Measurements from ENCODE around the gene DENND1B. TPM values are rescaled to one million over a fixed set of nuclear protein-coding genes. Genes with fewer than 3 reads are reported as not detected.
"Not testable (repeated sequence)": the region's sequence is repeated elsewhere in the genome, so short reads cannot be mapped to it uniquely, and the experiment has no call there.

The DENND1B gene
- total and polyA plus RNA-seq, 2 experiments from 2014 or later = 3.7 to 18.6 TPM

GRCh38 chr1:197763769-197764168 is 11.5 kb downstream of the DENND1B start:
- DNase-seq (ENCODE audit: low spot score) = no peak
- no peaks in the 10 kb centered on the region for H3K4me1 ChIP-seq (ENCODE audit: insufficient read depth)
- peaks cover 14% of the 10 kb centered on the region for H3K79me2 ChIP-seq
- H4K20me1 ChIP-seq (ENCODE audit: insufficient read depth, poor library complexity, severe bottlenecking) = no peaks in the 10 kb centered on the region
- H3K27me3 ChIP-seq = no peaks in the 10 kb centered on the region
- no peak overlapping the region for H3K27ac ChIP-seq
- no peaks in the 10 kb centered on the region for H3K9me2 ChIP-seq (replicated peaks; ENCODE audit: insufficient read depth)
- no peak overlapping the region for H2AFZ ChIP-seq
- no peaks in the 10 kb centered on the region for H3K36me3 ChIP-seq (replicated peaks; ENCODE audit: insufficient read depth, low read depth)
- no peaks in the 10 kb centered on the region for H3K9me3 ChIP-seq (ENCODE audit: low read depth)
- TF ChIP-seq EZH2phosphoT487 (IDR thresholded peaks at IDR 0.05; ENCODE audit: low read depth, severe bottlenecking, unreplicated experiment) = no peak
- no peak for TF ChIP-seq CTCF (IDR thresholded peaks at IDR 0.05; ENCODE audit: poor library complexity)
- no peak for TF ChIP-seq EZH2 (IDR thresholded peaks at IDR 0.05; ENCODE audit: borderline replicate concordance)
- 58% methylated on average over 4 of the region's 4 CpGs for WGBS (ENCODE audit: low lambda C conversion rate, missing lambda C conversion rate)
- no peak overlapping the region for H3K4me2 ChIP-seq
- H3K4me3 ChIP-seq = no peak overlapping the region

- no peak overlapping the region for H3K4me2 ChIP-seq
- no peak for DNase-seq (ENCODE audit: low spot score)
- TF ChIP-seq CTCF (IDR thresholded peaks at IDR 0.05; ENCODE audit: poor library complexity) (no peak), EZH2 (IDR thresholded peaks at IDR 0.05; ENCODE audit: borderline replicate concordance) (no peak), EZH2phosphoT487 (IDR thresholded peaks at IDR 0.05; ENCODE audit: low read depth, severe bottlenecking, unreplicated experiment) (no peak)
- peaks cover 17% of the 10 kb centered on the region for H3K79me2 ChIP-seq
- H3K27me3 ChIP-seq = no peaks in the 10 kb centered on the region
- H3K36me3 ChIP-seq (replicated peaks; ENCODE audit: insufficient read depth, low read depth) = no peaks in the 10 kb centered on the region
- no peak overlapping the region for H3K4me3 ChIP-seq
- no peaks in the 10 kb centered on the region for H3K9me3 ChIP-seq (ENCODE audit: low read depth)
- no peak overlapping the region for H2AFZ ChIP-seq
- H3K4me1 ChIP-seq (ENCODE audit: insufficient read depth) = no peaks in the 10 kb centered on the region
- no peak overlapping the region for H3K27ac ChIP-seq
- no peaks in the 10 kb centered on the region for H3K9me2 ChIP-seq (replicated peaks; ENCODE audit: insufficient read depth)
- H4K20me1 ChIP-seq (ENCODE audit: insufficient read depth, poor library complexity, severe bottlenecking) = no peaks in the 10 kb centered on the region
Measured at GRCh38 chr1:197763307-197763706, 12.0 kb downstream of the DENND1B start.

GRCh38 chr1:197761654-197762053 is 13.6 kb downstream of the DENND1B start:
- DNase-seq (ENCODE audit: low spot score) = no peak
- Histone ChIP-seq H3K27me3 (no peaks in the 10 kb centered on the region), H3K27ac (no peak overlapping the region), H3K79me2 (peaks cover 17% of the 10 kb centered on the region), H3K36me3 (replicated peaks; ENCODE audit: insufficient read depth, low read depth) (no peaks in the 10 kb centered on the region), H3K9me3 (ENCODE audit: low read depth) (no peaks in the 10 kb centered on the region), H3K4me3 (no peak overlapping the region), H4K20me1 (ENCODE audit: insufficient read depth, poor library complexity, severe bottlenecking) (no peaks in the 10 kb centered on the region), H2AFZ (no peak overlapping the region), H3K9me2 (replicated peaks; ENCODE audit: insufficient read depth) (no peaks in the 10 kb centered on the region), H3K4me2 (no peak overlapping the region), H3K4me1 (ENCODE audit: insufficient read depth) (no peaks in the 10 kb centered on the region)
- no peak for TF ChIP-seq CTCF (IDR thresholded peaks at IDR 0.05; ENCODE audit: poor library complexity)
- no peak for TF ChIP-seq EZH2phosphoT487 (IDR thresholded peaks at IDR 0.05; ENCODE audit: low read depth, severe bottlenecking, unreplicated experiment)
- TF ChIP-seq EZH2 (IDR thresholded peaks at IDR 0.05; ENCODE audit: borderline replicate concordance) = no peak
- whole genome bisulfite sequencing (ENCODE audit: low lambda C conversion rate, missing lambda C conversion rate) = 73% methylated on average over 2 of the region's 2 CpGs

GRCh38 chr1:197755553-197755952 is 19.7 kb downstream of the DENND1B start:
- WGBS (ENCODE audit: low lambda C conversion rate, missing lambda C conversion rate) = 82% methylated on average over 4 of the region's 4 CpGs
- DNase-seq (ENCODE audit: low spot score); H3K27me3 ChIP-seq; H3K9me2 ChIP-seq (replicated peaks; ENCODE audit: insufficient read depth); H4K20me1 ChIP-seq (ENCODE audit: insufficient read depth, poor library complexity, severe bottlenecking); H3K4me2 ChIP-seq; H3K9me3 ChIP-seq (ENCODE audit: low read depth); H3K4me1 ChIP-seq (ENCODE audit: insufficient read depth); H2AFZ ChIP-seq; H3K27ac ChIP-seq; H3K4me3 ChIP-seq; H3K79me2 ChIP-seq; H3K36me3 ChIP-seq (replicated peaks; ENCODE audit: insufficient read depth, low read depth): not testable (repeated sequence)

GRCh38 chr1:197752652-197753164 is 22.6 kb downstream of the DENND1B start:
- H2AFZ ChIP-seq; H4K20me1 ChIP-seq (ENCODE audit: insufficient read depth, poor library complexity, severe bottlenecking); H3K36me3 ChIP-seq (replicated peaks; ENCODE audit: insufficient read depth, low read depth); H3K9me2 ChIP-seq (replicated peaks; ENCODE audit: insufficient read depth); H3K4me3 ChIP-seq; H3K9me3 ChIP-seq (ENCODE audit: low read depth); H3K27me3 ChIP-seq; H3K4me2 ChIP-seq; H3K27ac ChIP-seq; H3K4me1 ChIP-seq (ENCODE audit: insufficient read depth); DNase-seq (ENCODE audit: low spot score): not testable (repeated sequence)
- H3K79me2 ChIP-seq = peaks cover 11% of the 10 kb centered on the region
- 95% methylated on average over 6 of the region's 6 CpGs for WGBS (ENCODE audit: low lambda C conversion rate, missing lambda C conversion rate)
